ENCODE data around the gene KLHL29.

The KLHL29 gene

DNA sequence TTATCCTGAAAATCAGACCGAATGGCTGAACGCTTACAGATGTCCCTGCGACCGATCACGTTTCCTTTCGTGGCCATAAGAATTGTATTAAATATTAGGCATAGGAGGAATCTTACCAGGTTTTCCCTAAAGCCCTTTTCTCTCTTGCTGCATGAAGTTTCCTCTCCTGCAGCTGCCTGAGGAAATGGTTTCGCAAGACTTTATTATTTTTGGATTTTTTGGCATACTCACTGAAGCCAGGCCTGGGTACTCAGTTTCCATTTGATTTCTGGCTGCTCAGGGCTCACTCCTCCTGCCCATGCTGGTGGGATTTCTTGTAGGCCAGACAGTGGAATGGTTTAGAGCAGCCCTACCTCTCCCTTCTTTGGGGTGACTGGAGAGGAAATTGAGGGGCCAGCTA is 114.0 kb downstream of the KLHL29 start:
- no peak for TF ChIP-seq CTCF (IDR thresholded peaks at IDR 0.05; ENCODE audit: low read length, missing control alignments)
- H3K4me3 ChIP-seq (replicated peaks; ENCODE audit: low read depth, low read length) = no peak overlapping the region
- DNase-seq (ENCODE audit: low read depth) = peak; percentile 60

DNA sequence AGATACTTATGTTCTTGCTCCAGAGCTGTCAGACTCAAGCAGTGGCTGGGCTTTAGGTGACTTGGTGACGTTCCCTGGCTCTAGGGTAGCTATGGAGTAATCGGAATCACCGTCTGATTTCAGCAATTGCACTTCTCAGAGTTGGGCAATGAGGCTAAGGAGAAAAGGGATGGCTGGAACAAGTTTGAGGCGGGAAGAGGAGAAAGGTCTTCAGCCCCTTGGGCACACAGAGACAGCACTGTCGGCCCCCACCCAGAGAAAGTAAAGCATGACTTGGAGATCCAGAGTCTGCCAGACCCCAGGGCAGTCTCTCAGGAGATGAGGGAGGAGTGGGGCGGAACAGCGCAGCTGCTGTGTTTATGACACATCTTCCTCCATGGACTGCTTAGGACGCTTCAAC is 114.5 kb downstream of the KLHL29 start:
- peak; percentile 14 for DNase-seq (ENCODE audit: low read depth)
- no peak overlapping the region for H3K4me3 ChIP-seq (replicated peaks; ENCODE audit: low read depth, low read length)
- no peak for TF ChIP-seq CTCF (IDR thresholded peaks at IDR 0.05; ENCODE audit: low read length, missing control alignments)

- DNase-seq (ENCODE audit: low read depth) = no peak
- no peak overlapping the region for H3K4me3 ChIP-seq (replicated peaks; ENCODE audit: low read depth, low read length)
- no peak for TF ChIP-seq CTCF (IDR thresholded peaks at IDR 0.05; ENCODE audit: low read length, missing control alignments)
Measured at GRCh38 chr2:23500836-23501235, 115.9 kb downstream of the KLHL29 start.

GRCh38 chr2:23502096-23502495 is 117.1 kb downstream of the KLHL29 start:
- TF ChIP-seq CTCF (IDR thresholded peaks at IDR 0.05; ENCODE audit: low read length, missing control alignments) = no peak
- DNase-seq (ENCODE audit: low read depth) = peak; percentile 52
- H3K4me3 ChIP-seq (replicated peaks; ENCODE audit: low read depth, low read length) = no peak overlapping the region

DNA sequence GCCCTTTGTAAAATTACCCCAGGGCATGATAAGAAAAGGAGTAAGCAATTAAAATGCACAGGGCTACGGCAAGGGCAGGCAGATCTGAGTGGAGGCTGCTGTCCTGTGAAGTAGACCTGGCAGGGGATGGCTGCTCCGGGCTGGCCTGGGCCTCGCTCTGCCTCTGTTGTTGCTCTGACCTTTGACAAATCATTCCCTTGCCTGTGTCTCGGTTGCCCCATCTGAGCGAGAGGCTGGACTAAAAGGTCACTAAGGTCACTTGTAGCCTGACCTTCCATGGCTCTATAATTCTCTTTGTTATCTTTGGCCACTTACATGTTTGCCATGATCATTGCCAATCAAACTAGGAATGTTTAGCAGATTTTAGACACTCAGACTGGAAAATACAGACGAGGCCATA is 118.1 kb downstream of the KLHL29 start:
- H3K4me3 ChIP-seq (replicated peaks; ENCODE audit: low read depth, low read length) = no peak overlapping the region
- no peak for DNase-seq (ENCODE audit: low read depth)
- TF ChIP-seq CTCF (IDR thresholded peaks at IDR 0.05; ENCODE audit: low read length, missing control alignments) = no peak

DNA sequence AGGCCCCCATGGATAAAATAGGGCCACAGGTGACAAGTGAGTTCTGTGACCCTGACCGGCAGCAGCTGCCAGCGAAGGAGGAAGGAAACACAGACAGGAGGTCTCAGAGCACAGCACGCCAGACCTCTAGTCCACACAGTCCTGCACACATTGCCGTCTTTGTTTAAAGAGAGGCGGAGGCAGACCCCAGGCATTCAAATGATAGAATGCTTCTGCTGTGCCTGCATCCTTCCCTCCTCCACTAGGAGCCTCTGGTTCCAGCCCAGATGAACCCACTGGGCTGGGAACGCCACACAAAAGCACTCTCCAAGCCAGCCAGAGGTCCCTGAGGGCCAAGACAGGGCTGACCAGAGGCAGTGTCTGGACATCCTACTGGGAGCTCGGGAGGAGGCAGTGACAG is 118.7 kb downstream of the KLHL29 start:
- no peak overlapping the region for H3K4me3 ChIP-seq (replicated peaks; ENCODE audit: low read depth, low read length)
- no peak for DNase-seq (ENCODE audit: low read depth)
- no peak for TF ChIP-seq CTCF (IDR thresholded peaks at IDR 0.05; ENCODE audit: low read length, missing control alignments)

GRCh38 chr2:23504591-23504990 is 119.6 kb downstream of the KLHL29 start:
- no peak overlapping the region for H3K4me3 ChIP-seq (replicated peaks; ENCODE audit: low read depth, low read length)
- no peak for DNase-seq (ENCODE audit: low read depth)

More at GRCh38 chr2:23504591-23504990, 119.6 kb downstream of the KLHL29 start:
- no peak for TF ChIP-seq CTCF (IDR thresholded peaks at IDR 0.05; ENCODE audit: low read length, missing control alignments)

Data from fibroblast of pulmonary artery (primary cell).